MCF 10A (cell line): ENCODE data around the gene MAGEF1. TPM values are rescaled to one million over a fixed set of nuclear protein-coding genes. Genes with fewer than 3 reads are reported as not detected.

Source experiments
- BruUV-seq: library from RNA; stranded (reverse); fragments of 400-500 nt; replicated peaks from 2 replicates; lab custom pipeline; 2021; lab: Mats Ljungman, UMichigan
- CTCF ChIA-PET: fragments of 300-600 bp; sonication (Branson Sonifier 250); formaldehyde crosslinking; extraction: SDS; loops from one replicate; lab custom pipeline; 2021; ENCODE audit warnings: antibody characterized with exemption, inconsistent platforms; lab: Yijun Ruan, JAX
- POLR2A ChIA-PET: fragments of 300-600, 350-650 bp; sonication (Branson Sonifier 250); formaldehyde crosslinking; extraction: SDS; loops from one replicate; lab custom pipeline; 2020; ENCODE audit warnings: antibody characterized with exemption, inconsistent platforms; lab: Yijun Ruan, JAX
- DNase-seq: peaks from one replicate; pipeline ENCODE4 v3.0.0-alpha.2; 2018; ENCODE audit not compliant: unreplicated experiment
- H3K27ac Mint-ChIP-seq: one replicate; pipeline ENCODE4 v1.8.0; 2022; ENCODE audit warnings: mild to moderate bottlenecking, low read depth, mixed read lengths; ENCODE audit not compliant: unreplicated experiment
- H3K27me3 Mint-ChIP-seq: one replicate; pipeline ENCODE4 v1.8.0; 2022; ENCODE audit warnings: mixed read lengths; ENCODE audit not compliant: insufficient read depth, unreplicated experiment
- H3K36me3 Mint-ChIP-seq: one replicate; pipeline ENCODE4 v1.8.0; 2022; ENCODE audit warnings: mild to moderate bottlenecking, moderate library complexity, mixed read lengths; ENCODE audit not compliant: insufficient read depth, unreplicated experiment
- H3K4me1 Mint-ChIP-seq: one replicate; pipeline ENCODE4 v1.8.0; 2022; ENCODE audit warnings: mixed read lengths; ENCODE audit not compliant: insufficient read depth, unreplicated experiment
- H3K4me3 Mint-ChIP-seq: one replicate; pipeline ENCODE4 v1.8.0; 2022; ENCODE audit warnings: mild to moderate bottlenecking, moderate library complexity, mixed read lengths; ENCODE audit not compliant: unreplicated experiment
- H3K9me3 Mint-ChIP-seq: one replicate; pipeline ENCODE4 v1.8.0; 2022; ENCODE audit warnings: mixed read lengths; ENCODE audit not compliant: unreplicated experiment
- intact Hi-C: fragments of 100-400 bp; cut with micrococcal nuclease; formaldehyde crosslinking; loops from 2 replicates; pipeline ENCODE4 v1.14.1; 2022
- total RNA-seq: library from RNA; stranded (reverse); gene quantifications from 2 replicates; pipeline ENCODE4 v1.2.3, GENCODE V29; 2022
- TF ChIP-seq, protein P1 (sequence below): fragments of 200-600 bp; IDR thresholded peaks from one replicate; pipeline ENCODE4 v1.8.0; 2022; ENCODE audit warnings: antibody characterized with exemption, mild to moderate bottlenecking; ENCODE audit not compliant: unreplicated experiment

MAGEF1 gene
- total RNA-seq, 1 experiment from 2014 or later: 34.5 TPM

DNA sequence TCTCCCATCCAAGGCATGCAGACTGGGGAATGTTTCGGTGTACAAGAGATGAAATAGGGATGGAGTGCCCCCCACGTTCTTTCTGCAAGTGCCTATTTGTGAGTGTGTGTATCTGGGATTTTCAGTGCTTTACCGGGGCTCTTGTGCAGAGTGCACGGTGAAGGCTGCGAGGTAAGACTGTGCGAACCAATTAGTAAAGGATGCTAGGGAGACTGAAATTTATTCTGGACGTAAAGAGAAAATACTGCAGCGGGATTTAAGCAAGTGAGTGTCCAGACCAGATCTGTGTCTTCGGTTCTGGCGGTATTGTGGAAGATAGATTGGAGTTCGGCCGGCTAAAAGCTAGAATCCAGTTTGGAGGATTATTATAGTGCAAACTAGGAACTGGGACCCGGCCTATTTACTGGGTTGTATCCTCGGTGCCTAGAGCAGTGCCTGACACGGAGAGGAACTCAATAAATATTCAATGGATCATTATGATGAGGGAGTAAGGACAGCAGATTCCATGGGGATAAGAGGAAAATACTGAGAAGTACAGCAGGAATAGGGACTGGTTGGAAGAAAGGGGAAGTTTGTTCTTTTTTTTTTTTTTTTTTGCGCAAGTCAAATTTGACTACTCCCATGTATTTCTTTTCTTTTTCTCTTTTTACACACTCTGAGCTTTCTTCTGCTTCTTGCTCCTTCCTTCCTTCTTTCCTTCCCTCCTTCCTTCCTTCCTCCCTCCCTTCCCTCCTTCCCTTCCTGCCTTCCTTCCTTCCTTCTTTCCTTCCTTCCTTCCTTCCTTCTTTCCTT, 580 bp upstream of the MAGEF1 start:
- intact Hi-C loops: loop anchor here (1.0 to 5.0 kb wide), 3 partner anchors 65 to 151 kb away; partner anchors contain the start of gene EPHB3
- Mint-ChIP-seq H3K4me3 (peak overlapping the region; percentile 84), H3K27ac (peak overlapping the region; percentile 43), H3K9me3 (no peaks in the 10 kb centered on the region), H3K36me3 (peaks cover 41% of the 10 kb centered on the region), H3K27me3 (no peaks in the 10 kb centered on the region), H3K4me1 (peaks cover 36% of the 10 kb centered on the region)
- ChIA-PET POLR2A (interaction anchor here (0.9 to 5.6 kb wide), 14 partner anchors 8 to 112 kb away, joined by 3 to 59 read pairs (median 10); no protein-coding TSS in a partner anchor), CTCF (interaction anchor here (1.0 to 2.9 kb wide), 3 partner anchors 15 to 359 kb away, joined by 3 to 10 read pairs (median 3); no protein-coding TSS in a partner anchor)
- TF ChIP-seq, protein P1, sequence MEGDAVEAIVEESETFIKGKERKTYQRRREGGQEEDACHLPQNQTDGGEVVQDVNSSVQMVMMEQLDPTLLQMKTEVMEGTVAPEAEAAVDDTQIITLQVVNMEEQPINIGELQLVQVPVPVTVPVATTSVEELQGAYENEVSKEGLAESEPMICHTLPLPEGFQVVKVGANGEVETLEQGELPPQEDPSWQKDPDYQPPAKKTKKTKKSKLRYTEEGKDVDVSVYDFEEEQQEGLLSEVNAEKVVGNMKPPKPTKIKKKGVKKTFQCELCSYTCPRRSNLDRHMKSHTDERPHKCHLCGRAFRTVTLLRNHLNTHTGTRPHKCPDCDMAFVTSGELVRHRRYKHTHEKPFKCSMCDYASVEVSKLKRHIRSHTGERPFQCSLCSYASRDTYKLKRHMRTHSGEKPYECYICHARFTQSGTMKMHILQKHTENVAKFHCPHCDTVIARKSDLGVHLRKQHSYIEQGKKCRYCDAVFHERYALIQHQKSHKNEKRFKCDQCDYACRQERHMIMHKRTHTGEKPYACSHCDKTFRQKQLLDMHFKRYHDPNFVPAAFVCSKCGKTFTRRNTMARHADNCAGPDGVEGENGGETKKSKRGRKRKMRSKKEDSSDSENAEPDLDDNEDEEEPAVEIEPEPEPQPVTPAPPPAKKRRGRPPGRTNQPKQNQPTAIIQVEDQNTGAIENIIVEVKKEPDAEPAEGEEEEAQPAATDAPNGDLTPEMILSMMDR: no peak
- BruUV-seq: TSS peak; percentile 74
- DNase-seq: no peak

DNA sequence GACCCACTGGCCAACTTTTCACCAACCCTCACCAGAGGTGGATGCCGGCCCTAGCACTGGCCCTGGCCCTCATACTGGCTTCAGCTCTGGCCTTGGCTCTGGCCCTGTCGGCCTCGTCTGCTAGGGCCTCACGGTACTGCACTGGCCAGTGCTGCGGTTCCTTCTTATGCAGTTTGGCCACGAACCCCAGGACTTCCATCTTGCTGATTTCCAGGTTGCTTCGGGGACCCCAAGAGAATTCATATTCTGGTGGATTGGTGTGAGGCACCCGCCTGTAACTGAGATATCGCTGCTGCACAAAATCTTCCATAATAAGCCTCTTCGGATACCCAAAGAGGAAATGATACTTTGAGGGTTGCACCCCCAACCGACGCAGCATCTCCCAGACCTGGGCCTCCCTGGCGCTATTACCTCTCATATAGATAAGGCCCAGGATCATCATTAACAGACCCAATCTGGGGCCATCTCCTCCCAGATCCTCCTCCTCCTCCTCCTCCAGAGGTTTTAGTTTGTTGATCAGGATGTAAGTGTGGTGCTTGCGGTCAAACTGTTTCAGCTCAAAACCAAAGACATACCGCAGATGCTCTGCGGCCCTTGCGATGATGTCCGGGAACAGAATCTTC, 883 bp downstream of the MAGEF1 start:
- peak; percentile 42 for DNase-seq
- TSS peak; percentile 20 for BruUV-seq
- intact Hi-C loops: loop anchor here (5.0 kb wide), 2 partner anchors 66 to 109 kb away; no protein-coding TSS in a partner anchor
- TF ChIP-seq, protein P1: no peak
- no peaks in the 10 kb centered on the region for H3K9me3 Mint-ChIP-seq
- no peaks in the 10 kb centered on the region for H3K27me3 Mint-ChIP-seq
- H3K4me1 Mint-ChIP-seq: peaks cover 28% of the 10 kb centered on the region
- ChIA-PET CTCF (interaction anchor here (0.9 to 2.5 kb wide), 6 partner anchors 29 to 149 kb away, joined by 3 to 10 read pairs (median 4); partner anchors contain the start of gene EPHB3), POLR2A (interaction anchor here (0.6 to 5.6 kb wide), 22 partner anchors 13 to 318 kb away, joined by 3 to 59 read pairs (median 6); no protein-coding TSS in a partner anchor)
- peak overlapping the region; percentile 43 for H3K27ac Mint-ChIP-seq
- peak overlapping the region; percentile 84 for H3K4me3 Mint-ChIP-seq
- peaks cover 35% of the 10 kb centered on the region for H3K36me3 Mint-ChIP-seq

DNA sequence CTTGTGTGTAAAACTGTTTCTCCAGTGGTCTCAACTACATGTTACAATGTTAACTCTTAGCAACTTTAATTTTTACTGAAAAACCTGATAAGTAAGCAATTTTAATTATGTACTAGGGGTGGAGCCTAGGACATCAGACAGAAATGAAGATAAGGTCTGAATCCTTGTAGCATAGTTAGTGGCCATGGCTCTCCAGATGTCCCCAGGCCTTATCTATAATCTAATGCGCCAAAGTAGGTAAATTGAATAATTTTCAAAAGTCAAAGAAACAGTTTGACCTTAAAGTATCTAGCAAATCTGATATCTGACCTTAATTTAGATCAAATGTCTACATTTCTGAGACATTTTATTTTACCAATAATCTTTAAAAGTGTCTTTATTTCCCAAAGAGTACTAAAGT, 8.2 kb downstream of the MAGEF1 start:
- POLR2A ChIA-PET: interaction anchor here (0.7 to 2.2 kb wide), 3 partner anchors 10 to 103 kb away, joined by 3 to 8 read pairs (median 5); no protein-coding TSS in a partner anchor
- H3K36me3 Mint-ChIP-seq: peaks cover 5% of the 10 kb centered on the region
- no peak overlapping the region for H3K4me3 Mint-ChIP-seq
- H3K27ac Mint-ChIP-seq: no peak overlapping the region
- no peaks in the 10 kb centered on the region for H3K27me3 Mint-ChIP-seq
- CTCF ChIA-PET: interaction anchor here (3.2 kb wide), 1 partner anchor 142 kb away, joined by 14 read pairs; the partner anchor contains the start of gene EPHB3
- intact Hi-C loops: no loop called here
- no peaks in the 10 kb centered on the region for H3K9me3 Mint-ChIP-seq
- TF ChIP-seq, protein P1: no peak
- no TSS peak for BruUV-seq
- H3K4me1 Mint-ChIP-seq: peaks cover 5% of the 10 kb centered on the region
- DNase-seq: no peak
